Breast epithelium (tissue), 4 donors: Measurements from ENCODE around the gene FRRS1. TPM values are rescaled to one million over a fixed set of nuclear protein-coding genes. Genes with fewer than 3 reads are reported as not detected.

Experiments
- DNase-seq, 2 donors: peaks; one replicate each; pipeline ENCODE4 v3.0.0-alpha.2; 2019; ENCODE audit warnings: low spot score in 2 of 2
- H3K27ac ChIP-seq, 2 donors: fragments of 200-600 bp; sonication (generic) in 1 of 2; one replicate each; pipeline ENCODE4 v1.5.1; 2016 to 2019; ENCODE audit warnings: mild to moderate bottlenecking in 1 of 2
- H3K27me3 ChIP-seq, 2 donors: fragments of 200-600 bp; sonication (generic) in 1 of 2; one replicate each; pipeline versions ENCODE4 v1.5.1 to v1.6.0; 2017 to 2019; ENCODE audit warnings: control low read depth in 1 of 2, mild to moderate bottlenecking in 1 of 2
- H3K36me3 ChIP-seq: fragments of 200-600 bp; one replicate; pipeline ENCODE4 v1.5.1; 2019
- H3K4me1 ChIP-seq, 2 donors: fragments of 200-600 bp; sonication (generic); one replicate each; pipeline ENCODE4 v1.5.1; 2016 to 2019; ENCODE audit warnings: control low read depth in 1 of 2
- H3K4me3 ChIP-seq, 3 donors: fragments of 200-600 bp; sonication (generic); 1 replicate in 2 of 3; 2 replicates in 1 of 3; pipeline ENCODE4 v1.5.1; 2016 to 2019; ENCODE audit warnings: mild to moderate bottlenecking in 3 of 3, moderate library complexity in 2 of 3
- H3K9me3 ChIP-seq, 2 donors: fragments of 200-600 bp; sonication (generic) in 1 of 2; one replicate each; pipeline ENCODE4 v1.5.1; 2016 to 2019; ENCODE audit warnings: control low read depth in 1 of 2
- POLR2A ChIP-seq: fragments of 450-650 bp; IDR thresholded peaks from one replicate; pipeline ENCODE4 v1.6.1; 2016; ENCODE audit warnings: antibody characterized with exemption, mild to moderate bottlenecking, moderate library complexity
- POLR2AphosphoS5 ChIP-seq, 3 donors: sonication (generic); formaldehyde crosslinking; IDR thresholded peaks; one replicate each; pipeline ENCODE4 v1.6.1; 2017; ENCODE audit warnings: antibody characterized with exemption in 3 of 3
- intact Hi-C: fragments of 100-400 bp; cut with DNase I; formaldehyde crosslinking; loops from one replicate; pipeline ENCODE4 v1.15.1; 2023; ENCODE audit warnings: low total_unique reads
- total RNA-seq, 3 donors: library from RNA; depleted of rRNA; stranded (reverse); fragments of >200 nt; gene quantifications; one replicate each; pipeline ENCODE4 v1.1.0, GENCODE V29; 2016
- TF ChIP-seq, protein P1 (sequence below), 3 donors: fragments of 450-650 bp; IDR thresholded peaks; one replicate each; pipeline ENCODE4 v1.5.1; 2016 to 2017; ENCODE audit warnings: antibody characterized with exemption in 3 of 3, mild to moderate bottlenecking in 3 of 3, moderate library complexity in 3 of 3

FRRS1 gene
- total RNA-seq, 3 donors from 2014 or later, result 12.1 to 21.1 (median 12.5) TPM

- no peaks in the 10 kb centered on the region for H3K27me3 ChIP-seq
- H3K36me3 ChIP-seq, result no peaks in the 10 kb centered on the region
- no peak overlapping the region for H3K27ac ChIP-seq
- intact Hi-C loops, result no loop called here
- no peak for DNase-seq
- TF ChIP-seq POLR2AphosphoS5 (IDR thresholded peaks at IDR 0.05), result no peak
- TF ChIP-seq, protein P1, sequence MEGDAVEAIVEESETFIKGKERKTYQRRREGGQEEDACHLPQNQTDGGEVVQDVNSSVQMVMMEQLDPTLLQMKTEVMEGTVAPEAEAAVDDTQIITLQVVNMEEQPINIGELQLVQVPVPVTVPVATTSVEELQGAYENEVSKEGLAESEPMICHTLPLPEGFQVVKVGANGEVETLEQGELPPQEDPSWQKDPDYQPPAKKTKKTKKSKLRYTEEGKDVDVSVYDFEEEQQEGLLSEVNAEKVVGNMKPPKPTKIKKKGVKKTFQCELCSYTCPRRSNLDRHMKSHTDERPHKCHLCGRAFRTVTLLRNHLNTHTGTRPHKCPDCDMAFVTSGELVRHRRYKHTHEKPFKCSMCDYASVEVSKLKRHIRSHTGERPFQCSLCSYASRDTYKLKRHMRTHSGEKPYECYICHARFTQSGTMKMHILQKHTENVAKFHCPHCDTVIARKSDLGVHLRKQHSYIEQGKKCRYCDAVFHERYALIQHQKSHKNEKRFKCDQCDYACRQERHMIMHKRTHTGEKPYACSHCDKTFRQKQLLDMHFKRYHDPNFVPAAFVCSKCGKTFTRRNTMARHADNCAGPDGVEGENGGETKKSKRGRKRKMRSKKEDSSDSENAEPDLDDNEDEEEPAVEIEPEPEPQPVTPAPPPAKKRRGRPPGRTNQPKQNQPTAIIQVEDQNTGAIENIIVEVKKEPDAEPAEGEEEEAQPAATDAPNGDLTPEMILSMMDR (IDR thresholded peaks at IDR 0.05), result no peak
- no peak for TF ChIP-seq POLR2A
- no peaks in the 10 kb centered on the region for H3K9me3 ChIP-seq
- no peak overlapping the region for H3K4me3 ChIP-seq
- H3K4me1 ChIP-seq, result no peaks in the 10 kb centered on the region
Observed at GRCh38 chr1:99786751-99787501, 20.5 kb upstream of the FRRS1 start.

GRCh38 chr1:99784809-99785255 is 18.4 kb upstream of the FRRS1 start:
- Histone ChIP-seq H3K27ac (no peak overlapping the region), H3K4me3 (no peak overlapping the region), H3K4me1 (no peaks in the 10 kb centered on the region), H3K9me3 (no peaks in the 10 kb centered on the region), H3K36me3 (no peaks in the 10 kb centered on the region), H3K27me3 (no peaks in the 10 kb centered on the region)
- no peak for DNase-seq
- TF ChIP-seq POLR2AphosphoS5 (IDR thresholded peaks at IDR 0.05) (no peak), POLR2A (no peak)
- TF ChIP-seq, protein P1 (IDR thresholded peaks at IDR 0.05), result no peak
- intact Hi-C loops, result no loop called here

DNA sequence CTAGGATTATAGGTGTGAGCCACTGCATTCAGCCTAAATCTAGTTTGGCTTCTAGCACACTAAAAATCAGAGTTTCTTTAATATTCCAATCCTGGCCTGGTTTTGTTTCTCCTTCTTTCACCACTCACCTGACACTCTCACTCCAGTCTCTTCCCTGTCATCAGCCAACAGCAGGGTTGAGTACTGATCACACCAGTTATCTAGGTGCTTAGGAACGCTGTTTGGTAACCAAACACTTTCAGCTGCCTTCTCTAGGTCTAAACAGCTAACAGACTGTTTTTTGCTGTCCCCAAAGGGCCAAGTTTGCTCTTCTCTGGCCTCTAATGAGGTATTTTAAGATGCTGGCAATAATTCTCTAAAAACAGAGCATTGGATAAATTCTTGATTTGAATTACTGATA is 17.7 kb upstream of the FRRS1 start:
- Histone ChIP-seq H3K27ac (no peak overlapping the region), H3K36me3 (no peaks in the 10 kb centered on the region), H3K4me3 (no peak overlapping the region), H3K27me3 (no peaks in the 10 kb centered on the region), H3K4me1 (no peaks in the 10 kb centered on the region), H3K9me3 (no peaks in the 10 kb centered on the region)
- DNase-seq, result no peak
- TF ChIP-seq POLR2A (no peak), POLR2AphosphoS5 (IDR thresholded peaks at IDR 0.05) (no peak)
- TF ChIP-seq, protein P1 (IDR thresholded peaks at IDR 0.05), result no peak
- intact Hi-C loops, result no loop called here

DNA sequence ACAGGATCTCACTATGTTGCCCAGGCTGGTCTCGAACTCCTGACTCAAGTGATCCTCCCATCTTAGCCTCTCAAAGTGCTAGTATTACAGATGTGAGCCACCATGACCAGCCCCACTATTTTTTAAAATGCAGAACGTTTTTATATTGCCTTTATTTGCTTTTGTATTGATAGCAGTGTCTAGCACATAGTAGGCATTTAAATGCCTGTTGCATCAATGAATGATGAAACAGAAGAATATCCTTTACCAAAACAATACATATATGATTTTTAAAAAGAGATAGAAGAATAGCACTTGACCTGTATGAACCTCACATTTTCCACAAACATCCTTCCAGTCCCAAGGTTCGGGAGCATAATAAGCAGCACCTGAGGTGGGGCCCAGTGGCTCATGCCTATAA is 16.5 kb upstream of the FRRS1 start:
- Histone ChIP-seq H3K27me3 (no peaks in the 10 kb centered on the region), H3K27ac (no peak overlapping the region)
- TF ChIP-seq, protein P1 (IDR thresholded peaks at IDR 0.05), result no peak
- TF ChIP-seq POLR2A (no peak), POLR2AphosphoS5 (IDR thresholded peaks at IDR 0.05) (no peak)

GRCh38 chr1:99782397-99782796 is 16.0 kb upstream of the FRRS1 start:
- DNase-seq, result no peak
- H3K27me3 ChIP-seq, result no peaks in the 10 kb centered on the region
- no peak overlapping the region for H3K4me3 ChIP-seq
- intact Hi-C loops, result no loop called here
- no peak overlapping the region for H3K27ac ChIP-seq
- no peaks in the 10 kb centered on the region for H3K36me3 ChIP-seq
- TF ChIP-seq POLR2AphosphoS5 (IDR thresholded peaks at IDR 0.05) (no peak), POLR2A (no peak)
- TF ChIP-seq, protein P1 (IDR thresholded peaks at IDR 0.05), result no peak
- H3K4me1 ChIP-seq, result no peaks in the 10 kb centered on the region
- H3K9me3 ChIP-seq, result no peaks in the 10 kb centered on the region

More for the DNA sequence above, 16.5 kb upstream of the FRRS1 start:
- intact Hi-C loops, result no loop called here
- H3K9me3 ChIP-seq, result no peaks in the 10 kb centered on the region
- DNase-seq, result no peak
- no peaks in the 10 kb centered on the region for H3K36me3 ChIP-seq
- H3K4me3 ChIP-seq, result no peak overlapping the region
- no peaks in the 10 kb centered on the region for H3K4me1 ChIP-seq
